T-helper 1 cell (primary cell): Measurements from ENCODE around the gene GAREM1.

ENCODE experiments used
- DNase-seq, 5 donors: peaks; one replicate each; pipeline ENCODE4 v3.0.0-alpha.2; 2012 to 2020

GAREM1 gene

DNA sequence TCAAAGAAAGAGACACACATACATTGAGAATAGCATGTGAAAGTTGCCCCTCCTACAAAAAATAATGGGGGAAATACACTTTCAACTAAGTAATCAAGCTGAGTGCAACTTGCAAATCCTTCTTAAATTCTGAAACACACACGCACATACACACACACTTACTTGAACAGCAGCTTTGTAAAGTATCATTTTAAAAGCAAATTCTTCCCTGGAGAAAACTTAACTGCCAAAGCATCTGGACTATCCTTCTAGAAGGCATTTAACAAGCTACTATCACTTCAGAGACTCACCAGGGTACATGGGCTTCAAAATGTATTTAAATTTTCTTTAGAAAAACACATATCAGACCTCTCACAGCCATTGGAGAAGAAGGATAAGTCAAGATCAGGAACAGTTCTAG, 15.3 kb downstream of the GAREM1 start:
- no peak for DNase-seq

DNA sequence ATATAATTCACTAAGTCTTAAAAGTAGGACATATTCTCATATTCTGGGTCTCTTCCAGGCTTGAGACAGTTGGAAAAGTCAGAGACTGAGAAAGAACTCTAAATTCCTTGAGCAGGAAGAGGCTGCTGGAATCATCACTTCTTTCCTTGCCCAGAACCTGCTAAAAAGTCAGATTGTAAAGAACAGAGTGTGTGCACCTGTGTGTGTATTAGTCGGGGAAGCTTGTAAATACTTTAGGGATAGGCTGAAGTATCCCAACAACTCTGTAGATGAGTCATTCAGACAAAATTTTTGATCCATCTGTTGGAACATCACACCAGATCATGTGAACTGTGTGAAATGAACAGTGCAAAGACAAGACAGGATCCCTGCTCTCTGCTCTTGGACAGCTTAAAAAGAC, 16.1 kb downstream of the GAREM1 start:
- no peak for DNase-seq

- DNase-seq = no peak
Measured at GRCh38 chr18:32450874-32451273, 19.8 kb downstream of the GAREM1 start.

DNA sequence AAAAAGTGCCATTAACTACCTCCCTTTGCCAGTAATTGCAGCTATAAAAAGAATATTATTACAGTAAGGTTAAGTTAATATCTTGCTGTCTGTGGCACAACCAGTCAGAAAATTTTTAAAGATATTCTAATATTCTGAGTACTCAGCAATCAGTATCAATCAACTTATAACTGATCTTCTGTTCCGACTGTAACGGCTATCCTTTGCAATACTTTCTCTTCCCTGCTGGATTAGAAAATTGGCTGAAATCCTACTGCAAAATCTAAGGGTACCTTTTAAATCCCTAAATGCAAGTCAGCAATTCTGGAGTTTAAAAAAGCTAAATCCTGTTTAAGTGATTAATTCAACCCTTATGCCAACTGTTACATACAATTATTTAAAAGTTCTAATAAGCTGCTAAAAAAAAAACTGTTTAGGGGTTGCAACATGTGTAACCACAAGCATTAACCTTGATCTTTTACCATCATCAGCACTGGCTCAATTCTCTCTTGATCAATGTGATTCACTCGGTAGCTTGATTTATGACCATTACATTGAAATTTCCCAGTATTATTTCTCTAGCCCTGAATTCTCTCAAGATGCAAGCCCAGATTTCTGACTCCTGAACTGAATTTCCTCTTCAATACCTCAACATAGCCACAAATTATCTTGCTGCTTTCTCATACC, 20.5 kb downstream of the GAREM1 start:
- DNase-seq = no peak

DNA sequence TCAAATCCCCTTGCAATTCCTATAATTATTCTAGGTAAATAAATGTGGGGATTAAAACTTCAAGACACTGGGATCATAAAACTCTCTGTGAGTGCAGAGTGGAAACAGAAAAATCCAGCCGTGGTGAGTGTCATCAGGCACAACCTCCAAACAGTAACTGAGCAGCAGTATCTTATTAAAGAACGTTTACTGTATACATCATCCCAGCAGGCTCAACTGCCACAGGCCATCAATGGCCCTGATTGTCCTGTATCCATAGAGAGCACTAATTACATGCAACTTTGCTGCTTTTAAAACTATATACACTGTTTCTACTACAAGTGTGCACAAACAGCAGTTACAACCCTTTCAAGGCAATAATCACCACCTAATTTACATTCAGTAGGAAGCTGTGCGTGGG, 23.9 kb downstream of the GAREM1 start:
- no peak for DNase-seq

DNA sequence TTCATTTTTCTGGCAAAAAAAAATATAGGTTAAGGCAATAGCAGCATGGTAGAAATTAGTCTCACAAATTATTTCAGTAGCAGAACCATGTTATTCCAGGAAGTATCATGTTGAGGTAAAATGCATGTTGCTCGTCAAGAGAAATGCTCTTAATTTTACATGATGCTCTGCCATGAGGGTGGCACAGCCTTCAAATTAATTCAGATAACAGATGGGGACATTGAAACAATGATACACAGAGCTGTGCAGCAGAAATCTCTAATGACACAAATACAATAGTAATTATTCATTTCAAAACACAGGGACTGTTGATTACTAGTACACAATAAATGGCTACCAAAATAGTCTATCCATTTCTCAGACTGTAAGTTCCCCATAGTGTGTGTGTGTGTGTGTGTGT, 24.8 kb downstream of the GAREM1 start:
- no peak for DNase-seq

DNA sequence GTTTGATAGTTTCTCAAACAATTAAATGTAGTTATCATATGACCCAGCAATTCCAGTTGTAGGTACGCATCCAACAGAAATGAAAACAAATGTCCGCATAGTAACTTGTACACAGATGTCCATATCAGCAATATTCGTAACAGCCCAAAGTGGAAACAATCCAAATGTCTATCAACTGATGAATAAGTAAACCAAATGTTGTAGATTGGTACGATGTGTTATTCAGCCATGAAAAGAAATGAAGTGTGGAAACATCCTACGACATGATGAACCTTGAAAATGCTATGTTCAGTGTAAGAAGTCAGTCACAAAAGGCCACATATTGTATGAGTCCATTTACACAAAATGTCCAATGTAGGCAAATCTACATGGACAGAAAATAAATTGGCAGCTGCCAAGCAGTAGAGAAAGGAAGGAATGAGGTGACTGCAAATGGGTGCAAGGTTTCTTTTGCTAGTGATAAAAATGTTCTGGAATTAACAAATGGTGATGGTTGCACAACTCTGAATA, 26.9 kb downstream of the GAREM1 start:
- no peak for DNase-seq

DNA sequence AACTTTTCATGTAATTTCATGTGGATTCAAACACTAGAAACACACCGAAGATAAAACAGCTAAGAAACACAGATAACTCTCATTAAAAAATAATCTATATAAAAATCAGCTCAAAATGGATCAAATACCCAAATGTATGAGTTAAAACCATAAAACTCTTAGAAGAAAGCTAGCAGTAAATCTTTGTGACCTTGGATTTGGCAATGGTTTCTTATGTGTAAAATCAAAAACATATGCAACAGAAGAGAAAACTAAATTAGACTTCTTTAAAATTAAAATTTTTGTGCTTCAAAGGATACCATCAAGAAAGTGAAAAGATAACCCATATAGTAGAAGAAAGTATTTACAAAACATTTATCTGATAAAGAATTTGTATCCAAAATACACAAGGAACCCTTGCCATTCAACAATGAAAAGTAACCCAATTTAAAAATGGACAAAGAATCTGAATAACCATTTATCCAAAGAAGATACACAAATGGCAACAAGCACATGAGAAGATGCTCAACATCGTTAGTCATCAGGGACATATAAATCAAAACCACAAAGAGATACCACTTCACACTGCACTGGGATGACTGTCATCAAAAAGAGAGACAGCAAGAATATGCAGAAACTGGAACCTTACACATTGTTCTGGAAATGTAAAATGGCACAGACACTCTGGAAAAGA, 27.5 kb downstream of the GAREM1 start:
- no peak for DNase-seq

- DNase-seq = no peak
Measured at GRCh38 chr18:32442575-32442974, 28.1 kb downstream of the GAREM1 start.

DNA sequence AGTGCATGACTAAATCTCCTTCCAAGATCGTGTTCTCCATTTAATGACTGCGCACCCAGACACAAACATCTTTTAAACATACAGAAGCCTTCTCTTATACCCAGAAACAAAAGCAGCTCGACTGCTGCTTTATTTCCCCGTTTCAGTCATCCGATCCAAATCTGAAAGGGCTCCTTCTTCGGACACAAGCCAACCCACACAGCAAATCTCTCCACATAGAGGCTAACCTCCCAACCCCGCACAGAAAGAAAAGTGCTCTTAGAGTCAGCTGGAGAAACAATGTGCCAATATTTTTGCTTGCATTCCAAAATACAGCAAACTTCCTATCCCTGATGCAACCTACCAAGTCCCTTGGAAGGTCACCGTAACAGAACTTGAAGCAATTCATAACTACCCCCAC, 29.1 kb downstream of the GAREM1 start:
- DNase-seq = no peak

- DNase-seq = no peak
Measured at GRCh38 chr18:32440518-32440917, 30.2 kb downstream of the GAREM1 start.

- DNase-seq = no peak
Measured at GRCh38 chr18:32439802-32440201, 30.9 kb downstream of the GAREM1 start.

DNA sequence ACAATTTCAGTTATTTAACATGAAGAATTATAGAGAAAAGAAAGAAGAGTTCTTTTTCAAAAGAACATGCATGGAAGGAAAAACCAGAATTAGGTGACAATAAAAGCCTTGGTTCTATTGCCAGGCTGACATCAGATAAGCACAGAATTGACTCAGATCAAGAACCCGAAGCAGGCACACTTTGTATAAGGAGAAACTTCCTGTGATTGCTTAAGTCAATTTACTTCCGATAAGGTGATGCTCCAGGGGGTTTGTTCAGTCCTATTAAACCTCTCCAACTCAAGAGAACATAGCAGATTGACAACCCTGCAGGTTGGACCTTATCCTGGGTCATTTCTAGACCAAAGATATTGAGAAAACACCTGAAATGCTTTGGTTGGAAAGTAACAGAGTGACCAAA, 31.4 kb downstream of the GAREM1 start:
- DNase-seq = no peak

GRCh38 chr18:32438173-32438572, 32.5 kb downstream of the GAREM1 start:
- no peak for DNase-seq

DNA sequence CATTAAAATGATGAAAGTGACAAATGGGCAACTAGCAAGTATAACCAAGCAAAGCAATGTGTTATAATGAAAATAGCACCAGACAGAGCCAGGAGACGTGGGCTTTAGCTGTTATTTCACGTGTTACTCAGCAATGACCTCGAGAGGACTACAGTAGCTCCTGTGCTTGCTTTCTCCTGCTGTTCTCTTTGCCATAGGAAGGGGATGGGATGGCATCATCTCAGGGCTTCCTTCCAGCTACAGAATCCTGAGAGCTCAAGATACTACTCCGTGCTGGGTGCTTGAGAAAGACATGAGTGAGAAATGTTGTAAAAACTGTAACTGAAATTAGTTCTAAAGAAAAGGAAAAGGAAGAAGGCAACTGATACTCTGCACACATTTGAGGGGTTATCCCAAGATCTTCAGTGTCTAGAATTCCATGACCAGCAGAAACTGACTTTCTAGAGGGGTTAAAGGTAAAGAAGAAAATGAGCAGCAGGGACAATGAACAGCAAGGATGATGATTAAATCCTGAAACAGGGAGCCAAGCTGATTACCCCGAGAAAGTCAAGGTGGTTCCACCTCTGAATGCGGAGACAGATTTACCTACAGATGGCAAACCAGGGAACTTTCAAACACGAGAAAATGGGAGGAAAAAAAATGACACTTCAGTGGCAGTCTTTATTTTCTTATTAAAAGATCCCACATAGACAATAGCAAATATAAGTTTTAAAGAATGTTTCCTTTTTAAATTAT, 33.4 kb downstream of the GAREM1 start:
- DNase-seq = no peak

- DNase-seq = no peak
Measured at GRCh38 chr18:32435631-32436500, 34.8 kb downstream of the GAREM1 start.

DNA sequence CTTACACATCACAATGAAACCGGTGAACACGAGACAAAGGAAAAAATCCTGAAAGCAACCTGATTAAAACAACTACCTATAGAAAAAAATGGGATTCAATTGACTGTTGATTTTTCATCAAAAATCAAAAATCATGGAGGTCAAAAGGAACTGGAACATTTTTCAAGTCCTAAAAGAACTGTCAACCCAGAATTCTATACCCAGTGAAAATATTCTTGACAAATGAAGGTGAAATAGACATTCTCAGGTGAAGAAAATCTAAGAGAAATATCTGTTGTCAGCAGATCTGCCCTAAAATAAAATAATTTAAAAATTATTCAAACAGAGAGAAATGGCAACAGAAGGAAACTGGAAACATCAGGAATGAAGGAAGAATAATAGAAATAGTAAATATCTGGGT, 38.9 kb downstream of the GAREM1 start:
- DNase-seq = no peak

GRCh38 chr18:32429402-32429801, 41.3 kb downstream of the GAREM1 start:
- no peak for DNase-seq

DNA sequence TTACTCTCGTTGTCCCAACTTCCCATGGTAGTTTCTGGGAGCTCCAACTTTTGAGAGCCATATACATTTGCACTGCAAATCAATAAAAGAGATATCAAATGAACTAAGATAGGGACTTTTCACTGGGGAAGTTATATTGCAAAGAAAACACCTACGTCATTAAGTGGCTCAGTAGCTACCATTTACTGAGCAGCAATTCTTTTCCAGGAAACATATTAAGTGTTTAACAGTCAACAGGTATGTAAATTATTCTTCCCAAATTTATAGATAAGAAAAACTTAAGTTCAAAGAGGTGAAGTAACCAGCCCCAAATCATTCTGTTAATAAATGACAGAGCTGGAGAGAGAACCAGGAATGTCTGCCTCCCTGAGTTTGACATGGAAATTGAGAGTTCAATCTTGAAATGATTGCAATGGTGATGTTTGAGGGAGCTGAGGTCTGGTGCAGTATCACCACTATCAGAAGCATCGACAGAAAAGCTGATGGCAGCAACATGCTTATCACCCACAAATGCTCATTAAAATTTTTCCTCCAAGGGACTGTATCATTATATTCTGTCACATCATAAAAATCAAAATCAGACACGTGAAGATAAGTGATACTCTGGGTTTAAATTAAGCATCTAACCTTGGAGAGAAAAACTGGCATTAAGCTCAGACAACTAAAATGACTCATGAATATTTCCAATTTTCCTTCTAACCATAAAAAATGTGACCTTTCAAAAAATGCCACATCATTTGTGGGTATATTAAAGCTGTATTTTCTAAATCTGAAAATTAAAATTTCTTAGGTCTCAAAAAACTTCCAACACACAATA, 43.4 kb downstream of the GAREM1 start:
- no peak for DNase-seq

GRCh38 chr18:32425466-32425865, 45.2 kb downstream of the GAREM1 start:
- no peak for DNase-seq

DNA sequence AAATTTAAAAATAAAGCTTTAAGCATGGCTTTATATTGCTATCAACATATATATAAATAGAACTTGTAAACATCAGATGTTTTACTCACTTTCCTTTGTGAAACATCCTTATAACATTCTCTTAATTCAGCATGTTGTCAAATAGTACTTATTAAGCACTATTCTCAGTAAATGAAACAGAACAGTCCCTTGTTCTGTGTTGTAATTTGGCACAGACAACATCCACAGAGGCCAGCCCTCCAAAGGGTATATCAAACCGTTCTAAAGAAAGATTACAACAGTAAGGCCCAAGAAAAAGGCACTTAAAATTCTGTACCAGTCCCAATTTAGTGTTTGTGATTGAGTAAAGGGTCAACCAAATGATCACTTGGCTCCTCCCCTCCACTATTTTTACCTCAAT, 46.0 kb downstream of the GAREM1 start:
- no peak for DNase-seq
